ENCODE data around the gene CCDC12.

GRCh38 chr3:47001731-47002170 is 25.2 kb upstream of the CCDC12 start:
- TF ChIP-seq CTCF (IDR thresholded peaks at IDR 0.05) (no peak), POLR2A (IDR thresholded peaks at IDR 0.05) (no peak)

Measured in thyroid gland (tissue), 4 donors.